ENCODE results near the gene AGFG1. TPM values are rescaled to one million over a fixed set of nuclear protein-coding genes. Genes with fewer than 3 reads are reported as not detected.
"Not testable (repeated sequence)": the region's sequence is repeated elsewhere in the genome, so short reads cannot be mapped to it uniquely, and the experiment has no call there.

The AGFG1 gene
- total RNA-seq, 4 donors from 2014 or later = 41.0 to 60.3 (median 55.0) TPM

GRCh38 chr2:227597998-227598397 lies 126.0 kb downstream of the AGFG1 start:
- H3K27ac ChIP-seq = no peak overlapping the region
- no peaks in the 10 kb centered on the region for H3K4me1 ChIP-seq
- no peaks in the 10 kb centered on the region for H3K9me3 ChIP-seq
- DNase-seq (ENCODE audit: low spot score in 2 of 2) = no peak
- TF ChIP-seq POLR2AphosphoS5 (IDR thresholded peaks at IDR 0.05) (no peak), EP300 (IDR thresholded peaks at IDR 0.05) (no peak), POLR2A (IDR thresholded peaks at IDR 0.05) (no peak), CTCF (IDR thresholded peaks at IDR 0.05) (no peak)
- WGBS = 50% methylated on average over 4 of the region's 4 CpGs
- no peaks in the 10 kb centered on the region for H3K36me3 ChIP-seq
- no peak overlapping the region for H3K4me3 ChIP-seq
- H3K27me3 ChIP-seq = no peaks in the 10 kb centered on the region

GRCh38 chr2:227598835-227599503 lies 127.0 kb downstream of the AGFG1 start, which contains the start of gene SCYGR2:
SCYGR2 (plus strand) TSS chr2:227598893; CDS start chr2:227598893, 0 bp downstream.
- not testable (repeated sequence) for DNase-seq (ENCODE audit: low spot score in 2 of 2); H3K27ac ChIP-seq; H3K9me3 ChIP-seq; H3K27me3 ChIP-seq; H3K4me3 ChIP-seq; H3K36me3 ChIP-seq; H3K4me1 ChIP-seq
- 70% methylated on average over 13 of the region's 16 CpGs for WGBS

- TF ChIP-seq CTCF (IDR thresholded peaks at IDR 0.05) (no peak), EP300 (IDR thresholded peaks at IDR 0.05) (no peak), POLR2AphosphoS5 (IDR thresholded peaks at IDR 0.05) (no peak), POLR2A (IDR thresholded peaks at IDR 0.05) (no peak)
- Histone ChIP-seq H3K9me3 (no peaks in the 10 kb centered on the region), H3K4me3 (no peak overlapping the region), H3K36me3 (no peaks in the 10 kb centered on the region), H3K4me1 (no peaks in the 10 kb centered on the region), H3K27ac (no peak overlapping the region), H3K27me3 (no peaks in the 10 kb centered on the region)
- 85% methylated on average over 3 of the region's 3 CpGs for WGBS
- DNase-seq (ENCODE audit: low spot score in 2 of 2) = no peak
Measured at GRCh38 chr2:227602358-227602757, 130.4 kb downstream of the AGFG1 start.

GRCh38 chr2:227606476-227606875 lies 134.5 kb downstream of the AGFG1 start:
- no peak for DNase-seq (ENCODE audit: low spot score in 2 of 2)
- H3K9me3 ChIP-seq = no peaks in the 10 kb centered on the region
- no peaks in the 10 kb centered on the region for H3K4me1 ChIP-seq
- no peak overlapping the region for H3K27ac ChIP-seq
- TF ChIP-seq CTCF (IDR thresholded peaks at IDR 0.05) (no peak), POLR2A (IDR thresholded peaks at IDR 0.05) (no peak), POLR2AphosphoS5 (IDR thresholded peaks at IDR 0.05) (no peak), EP300 (IDR thresholded peaks at IDR 0.05) (no peak)
- H3K4me3 ChIP-seq = no peak overlapping the region
- H3K27me3 ChIP-seq = no peaks in the 10 kb centered on the region
- WGBS = 70% methylated on average over 1 of the region's 1 CpG
- no peaks in the 10 kb centered on the region for H3K36me3 ChIP-seq

GRCh38 chr2:227607941-227608340 lies 136.0 kb downstream of the AGFG1 start:
- 60% methylated on average over 3 of the region's 3 CpGs for WGBS
- no peak overlapping the region for H3K27ac ChIP-seq
- H3K27me3 ChIP-seq = no peaks in the 10 kb centered on the region
- TF ChIP-seq POLR2AphosphoS5 (IDR thresholded peaks at IDR 0.05) (no peak), POLR2A (IDR thresholded peaks at IDR 0.05) (no peak), CTCF (IDR thresholded peaks at IDR 0.05) (no peak), EP300 (IDR thresholded peaks at IDR 0.05) (no peak)
- H3K4me1 ChIP-seq = no peaks in the 10 kb centered on the region
- H3K9me3 ChIP-seq = no peaks in the 10 kb centered on the region
- DNase-seq (ENCODE audit: low spot score in 2 of 2) = no peak
- no peak overlapping the region for H3K4me3 ChIP-seq
- no peaks in the 10 kb centered on the region for H3K36me3 ChIP-seq

Measured in suprapubic skin (tissue), 4 donors.